NCI-H226 (cell line): ENCODE measurements around the gene RAPSN.

Experiments
- DNase-seq: peaks from one replicate; pipeline ENCODE4 v3.0.0-alpha.2; 2015

RAPSN gene

GRCh38 chr11:47406896-47407745 lies 41.8 kb downstream of the RAPSN start:
- no peak for DNase-seq

GRCh38 chr11:47403571-47403970 lies 45.4 kb downstream of the RAPSN start:
- no peak for DNase-seq

GRCh38 chr11:47403135-47403534 lies 45.8 kb downstream of the RAPSN start:
- DNase-seq: no peak

DNA sequence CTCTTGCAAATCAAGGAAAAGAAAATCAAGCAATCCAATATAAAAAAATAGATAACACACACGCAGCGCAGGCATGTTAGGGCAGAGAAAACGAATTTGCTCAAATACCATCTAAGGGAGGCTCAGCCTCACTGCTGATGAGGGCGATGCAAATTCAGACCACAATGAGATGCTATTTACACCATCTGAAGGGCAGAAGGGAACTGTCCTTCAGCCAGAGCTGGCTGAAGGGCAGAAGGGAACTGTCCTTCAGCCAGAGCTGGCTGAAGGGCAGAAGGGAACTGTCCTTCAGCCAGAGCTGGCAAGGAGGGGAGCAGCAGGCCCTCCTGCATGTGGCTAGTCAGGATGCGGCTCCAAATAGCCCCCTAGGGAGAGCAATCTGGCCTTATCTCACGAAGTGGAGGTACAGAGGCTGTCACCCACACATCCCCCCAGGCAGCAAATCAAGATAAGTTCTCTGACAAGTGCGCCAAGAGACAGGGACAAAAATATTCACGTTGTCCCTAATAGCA lies 48.1 kb downstream of the RAPSN start:
- DNase-seq: no peak

DNA sequence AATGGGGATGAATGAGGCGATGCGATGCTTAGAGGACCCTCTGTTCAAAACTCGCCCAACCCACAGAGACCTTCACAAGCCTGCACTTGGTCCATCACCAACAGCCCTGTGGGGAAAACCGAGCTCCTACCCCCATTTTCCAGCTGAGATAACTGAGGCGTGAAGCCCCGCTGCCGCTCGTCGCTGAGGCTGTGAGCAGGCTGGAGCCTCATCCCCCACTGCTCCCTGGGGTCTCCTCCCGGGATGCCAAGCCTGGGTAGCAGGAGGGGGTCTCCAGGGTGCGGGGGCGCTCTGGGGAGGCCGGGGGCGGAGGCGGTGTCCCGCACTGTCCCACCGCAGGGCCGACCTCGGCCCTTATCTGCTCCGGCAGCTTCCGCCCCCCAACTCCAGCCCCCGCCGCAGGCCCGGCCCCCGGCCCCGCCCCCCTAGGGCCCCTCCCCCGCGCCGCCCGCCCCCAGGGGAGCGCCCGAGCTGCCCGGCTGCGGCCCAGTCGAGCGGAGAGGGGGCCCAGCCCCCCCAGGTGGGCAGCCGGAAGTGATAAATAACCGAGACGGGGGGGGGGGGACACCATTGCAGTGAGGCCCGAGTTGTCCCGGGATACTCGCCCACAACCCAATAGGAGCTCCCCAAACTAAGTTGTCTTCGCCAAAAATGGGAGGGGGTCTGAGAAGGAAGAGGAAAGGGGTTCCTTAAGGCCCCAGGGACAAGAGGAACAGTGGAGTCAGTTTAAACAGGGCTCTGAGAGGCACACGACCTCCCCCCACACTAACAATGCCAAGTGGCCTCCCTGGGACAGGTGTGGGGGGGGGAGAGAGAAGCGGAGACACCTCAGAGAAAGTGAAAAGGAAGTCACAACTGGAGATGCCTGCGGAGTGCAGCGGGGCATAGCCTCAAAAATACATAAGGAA lies 48.8 kb downstream of the RAPSN start:
- no peak for DNase-seq

DNA sequence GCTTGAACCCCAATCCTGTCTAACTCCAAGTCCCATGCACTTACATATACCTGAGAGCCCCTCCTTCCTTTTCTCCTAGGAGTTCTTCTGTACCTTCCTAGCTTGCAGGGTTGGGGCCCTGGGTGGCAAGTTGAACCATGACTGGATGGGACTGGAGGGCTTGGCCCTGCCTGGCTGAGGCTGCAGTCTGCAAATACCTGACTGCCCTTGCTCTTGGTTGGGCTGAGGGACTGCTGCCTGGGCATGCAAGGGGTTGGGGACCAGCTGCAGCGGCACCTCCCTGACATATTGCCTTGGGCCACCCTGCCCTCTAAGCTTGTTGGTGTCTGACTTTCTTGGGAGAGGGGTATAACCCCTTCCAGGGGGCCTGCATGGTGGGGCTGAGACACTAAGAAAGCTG lies 50.4 kb downstream of the RAPSN start:
- DNase-seq: no peak

DNA sequence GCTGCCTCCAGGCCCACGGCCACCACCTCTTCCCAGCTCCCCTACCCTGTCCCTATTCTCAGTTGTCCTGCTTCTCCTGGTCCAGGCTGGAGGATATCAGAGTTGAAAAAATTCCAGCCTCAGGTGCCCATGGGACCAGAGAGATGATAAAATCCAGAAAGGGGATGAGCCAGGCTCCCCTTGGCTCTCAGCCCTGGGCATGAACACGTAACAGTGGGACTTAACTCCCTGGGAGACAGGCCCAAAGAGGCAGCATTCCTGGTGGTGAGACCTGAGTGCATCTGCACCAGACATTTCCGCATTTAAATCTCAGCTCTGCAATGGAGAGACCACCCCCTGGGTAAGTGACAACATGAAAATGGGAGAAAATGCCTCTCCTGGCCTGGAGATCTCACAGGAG lies 50.9 kb downstream of the RAPSN start:
- no peak for DNase-seq

DNA sequence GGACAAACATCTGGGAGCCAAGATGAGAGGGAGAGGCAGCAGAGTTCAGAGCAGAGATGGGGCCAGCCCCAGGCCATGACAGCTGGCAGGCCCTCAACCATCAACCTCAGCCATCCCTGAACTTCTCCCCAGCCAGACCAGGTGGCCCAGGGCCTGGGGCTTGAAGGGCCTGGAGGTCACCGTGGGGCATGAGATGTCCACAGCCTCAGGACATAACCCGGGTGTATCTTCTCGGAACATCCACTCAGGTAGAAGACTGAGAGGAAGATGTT lies 53.0 kb downstream of the RAPSN start:
- no peak for DNase-seq

DNA sequence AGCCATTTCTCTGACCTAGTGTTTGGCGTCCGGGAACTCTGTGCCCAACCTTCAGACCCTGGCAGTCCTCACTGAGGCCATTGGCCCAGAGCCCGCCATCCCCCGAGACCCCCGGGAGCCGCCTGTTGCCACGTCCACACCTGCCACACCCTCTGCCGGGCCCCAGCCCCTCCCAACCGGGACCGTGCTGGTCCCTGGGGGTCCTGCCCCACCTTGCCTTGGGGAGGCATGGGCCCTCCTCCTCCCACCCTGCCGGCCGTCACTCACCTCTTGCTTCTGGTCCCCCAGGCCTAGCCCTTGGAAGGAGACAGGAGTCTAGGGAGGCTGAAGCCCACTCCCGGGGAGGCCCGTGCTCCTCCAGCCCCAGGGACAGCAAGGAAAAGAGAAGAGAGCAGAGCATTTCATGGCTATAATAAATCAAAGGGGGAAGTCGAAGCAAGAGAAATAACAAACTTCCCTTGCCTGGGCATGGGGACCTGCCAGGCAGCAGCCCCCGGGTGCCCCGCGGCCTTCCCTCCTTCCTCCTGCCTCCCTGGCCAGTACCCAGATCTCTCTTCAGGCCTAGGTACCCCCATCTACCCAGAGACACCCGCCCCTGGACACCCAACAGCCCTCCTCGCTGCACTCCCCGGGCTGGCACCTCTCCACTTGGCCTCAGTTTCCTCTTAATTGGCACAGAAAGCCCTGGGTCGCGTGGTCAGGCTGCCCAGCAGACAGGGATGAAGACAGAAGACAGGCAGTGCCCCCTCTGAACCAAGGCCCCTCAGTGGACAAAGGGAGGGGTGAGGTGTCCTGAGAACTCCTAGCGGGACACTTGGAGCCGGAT lies 53.5 kb downstream of the RAPSN start:
- no peak for DNase-seq

DNA sequence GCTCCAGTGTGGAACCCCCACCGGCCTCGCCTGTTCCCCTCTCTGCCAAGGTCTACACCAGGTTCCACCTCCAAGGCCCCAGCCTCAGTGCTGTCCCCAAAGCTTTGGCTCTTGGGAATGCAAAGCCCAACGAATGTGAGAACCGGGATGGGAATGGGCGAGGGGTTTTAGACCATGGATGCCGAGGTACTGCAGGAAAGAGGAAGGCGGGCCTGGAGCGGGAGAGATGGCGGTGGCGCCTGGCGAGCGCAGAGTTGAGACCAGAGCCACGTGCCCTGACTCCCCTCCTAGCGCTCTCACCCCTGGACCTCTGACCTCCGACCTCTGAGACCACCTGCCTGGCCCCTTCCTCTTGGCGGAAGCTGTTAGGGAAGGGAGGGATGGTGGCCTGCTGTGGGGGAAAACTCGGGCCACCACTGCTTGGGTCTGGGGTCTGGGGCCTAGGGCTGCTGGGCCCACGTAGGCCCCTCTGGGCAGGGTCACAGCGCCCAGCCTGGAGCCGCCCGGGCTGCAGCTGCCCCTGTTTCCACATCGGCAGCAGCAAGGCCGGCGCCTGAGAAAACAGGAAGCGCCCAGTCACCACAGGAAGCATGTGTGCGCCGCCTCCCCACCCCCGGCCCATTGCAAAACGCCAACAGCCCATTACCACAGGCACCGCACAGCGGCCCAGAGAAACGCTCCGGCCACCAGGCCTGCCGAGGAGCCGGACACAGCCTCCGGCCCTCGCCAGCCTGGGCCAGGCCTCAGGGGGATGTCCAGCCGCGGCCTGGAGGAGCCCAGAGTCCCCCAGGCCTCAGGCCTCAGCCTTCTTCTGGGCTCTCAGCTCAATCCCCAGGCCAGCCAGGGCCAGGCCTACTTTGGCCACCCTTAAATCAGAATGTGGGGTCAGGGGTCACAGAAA lies 54.4 kb downstream of the RAPSN start:
- no peak for DNase-seq

DNA sequence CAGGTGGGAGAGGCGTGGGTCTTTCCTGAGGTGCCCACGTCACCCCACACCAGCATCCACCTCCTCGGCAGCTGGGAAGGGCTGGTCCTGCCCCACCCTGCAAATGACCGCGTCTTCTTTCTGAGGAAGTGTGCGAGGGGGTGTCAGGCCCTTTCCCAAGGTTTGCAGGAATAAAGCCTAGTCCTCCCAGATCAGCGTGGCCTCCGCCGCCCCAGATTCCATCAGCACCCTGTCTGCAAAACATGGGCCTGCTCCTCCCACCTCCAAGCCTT lies 55.0 kb downstream of the RAPSN start:
- no peak for DNase-seq

DNA sequence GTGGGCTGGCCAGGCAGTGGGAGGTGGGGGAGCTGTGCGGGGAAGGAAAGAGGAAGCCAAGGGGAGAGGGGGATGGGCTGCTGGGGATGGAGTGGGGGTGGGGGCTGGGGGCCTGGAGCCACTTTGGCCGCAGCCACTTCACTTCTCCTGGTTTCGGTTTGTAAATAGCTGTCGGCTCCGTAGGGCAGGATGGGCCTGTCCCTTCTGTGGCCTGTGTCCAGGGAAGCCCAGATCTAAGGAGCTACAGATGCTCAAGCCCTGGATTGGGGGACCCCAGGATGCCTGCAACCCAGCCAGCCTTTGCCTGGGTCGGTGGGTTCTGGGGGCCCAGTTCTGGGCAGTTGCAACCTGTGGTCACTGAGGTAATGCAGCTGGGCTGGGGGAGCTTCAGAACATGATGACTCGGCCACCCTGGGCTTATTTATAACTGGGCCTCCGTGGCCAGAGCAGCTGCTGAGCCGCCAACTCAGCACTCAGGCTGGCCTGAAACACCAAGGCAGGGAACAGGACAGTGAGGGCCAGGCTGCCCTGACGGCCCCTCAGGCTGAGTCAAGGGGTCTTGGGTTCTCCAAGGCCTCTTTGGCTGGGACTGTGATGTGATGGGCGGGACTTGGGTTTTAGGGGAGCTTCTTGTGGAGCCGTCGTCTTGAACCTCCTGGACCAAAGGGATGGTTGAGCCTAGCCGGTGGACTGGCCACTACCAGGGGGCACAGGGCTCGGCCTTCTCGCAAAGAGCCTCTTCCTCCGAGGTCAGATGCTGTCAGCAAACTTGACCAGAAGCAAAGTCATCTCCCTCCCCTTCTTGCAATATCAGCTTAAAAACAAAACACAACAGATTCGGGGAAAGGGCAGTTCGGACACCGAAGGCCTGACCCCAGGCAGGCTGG lies 55.5 kb downstream of the RAPSN start:
- DNase-seq: no peak

- no peak for DNase-seq
Observed at GRCh38 chr11:47392546-47393162, 56.3 kb downstream of the RAPSN start.

DNA sequence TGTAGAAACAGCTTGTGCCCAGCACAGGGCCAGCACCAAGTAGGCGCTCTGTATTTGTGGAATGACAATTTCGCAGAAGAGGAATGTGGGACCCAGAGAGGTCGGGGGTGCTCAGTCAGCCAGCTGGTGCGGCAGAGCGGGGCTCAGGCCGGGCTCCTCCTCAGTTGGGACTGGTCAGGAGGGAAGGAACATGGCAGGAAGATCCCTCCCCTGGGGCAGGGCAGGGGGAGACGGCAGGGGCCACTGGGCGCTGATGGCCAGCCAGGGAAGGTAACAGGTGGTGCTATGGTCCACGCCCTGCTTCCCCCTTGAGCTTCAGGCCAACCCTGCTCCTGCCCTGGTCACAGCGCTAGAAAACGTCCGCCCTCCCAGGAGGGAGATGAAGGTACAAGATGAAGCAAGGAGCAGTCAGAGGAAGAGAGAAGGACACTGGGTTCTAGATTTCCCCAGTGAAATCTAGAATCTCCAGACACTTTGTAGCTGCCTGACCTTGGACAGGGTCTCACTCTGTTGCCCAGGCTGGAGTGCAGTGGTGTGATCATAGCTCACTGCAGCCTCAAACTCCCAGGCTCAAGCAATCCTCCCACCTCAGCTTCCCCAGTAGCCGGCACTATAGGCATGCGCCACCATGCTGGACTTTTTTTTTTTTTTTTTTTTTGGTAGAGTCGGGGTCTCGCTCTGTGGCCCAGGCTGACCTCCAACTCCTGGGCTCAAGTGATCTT lies 57.1 kb downstream of the RAPSN start:
- no peak for DNase-seq

GRCh38 chr11:47391077-47391583 lies 57.8 kb downstream of the RAPSN start:
- DNase-seq: no peak

DNA sequence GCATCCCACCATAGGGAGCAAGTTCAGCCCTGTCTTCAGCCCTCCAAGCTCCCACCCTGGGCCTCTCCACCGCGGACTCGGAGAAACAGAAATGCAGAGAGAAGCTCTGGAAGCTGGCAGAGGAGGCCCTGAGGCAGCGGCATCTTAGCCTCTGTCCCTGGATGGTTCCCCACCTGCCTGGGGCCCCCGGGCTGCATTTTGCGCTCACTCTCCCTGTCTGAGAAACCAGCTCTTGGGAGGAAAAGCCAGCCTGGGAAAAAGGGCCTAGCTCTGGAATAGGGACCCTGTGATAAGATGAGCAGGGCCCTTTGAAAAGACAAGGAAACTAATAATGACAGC lies 58.5 kb downstream of the RAPSN start:
- DNase-seq: no peak

- DNase-seq: no peak
Observed at GRCh38 chr11:47389577-47390421, 59.1 kb downstream of the RAPSN start.

- no peak for DNase-seq
Observed at GRCh38 chr11:47388697-47389576, 60.0 kb downstream of the RAPSN start.
